Adrenal gland (tissue), 12 donors: ENCODE results near the gene PPP2R3B. TPM values are rescaled to one million over a fixed set of nuclear protein-coding genes. Genes with fewer than 3 reads are reported as not detected.
A peak's percentile ranks its signal among the peaks of the same experiment; 100 is the strongest.

ENCODE experiments used
- DNase-seq, 7 donors: peaks; one replicate each; pipeline ENCODE4 v3.0.0-alpha.2; 2019 to 2020
- H3K27ac ChIP-seq, 5 donors: fragments of 200-600 bp; sonication (generic) in 4 of 5; 1 replicate in 3 of 5; 2 replicates in 2 of 5; pipeline versions ENCODE4 v1.5.1 to v1.8.0; 2016 to 2020; ENCODE audit warnings: mild to moderate bottlenecking in 1 of 5
- H3K27me3 ChIP-seq: fragments of 200-600 bp; 2 replicates; pipeline ENCODE4 v1.8.0; 2021
- H3K36me3 ChIP-seq, 2 donors: fragments of 200-600 bp; replicated peaks in 1 of 2; 1 replicate in 1 of 2; 2 replicates in 1 of 2; pipeline versions ENCODE4 v1.5.1 to v1.8.0; 2018 to 2022
- H3K4me1 ChIP-seq, 2 donors: fragments of 200-600 bp; replicated peaks in 1 of 2; 1 replicate in 1 of 2; 2 replicates in 1 of 2; pipeline versions ENCODE4 v1.5.1 to v1.8.0; 2018 to 2021
- H3K4me3 ChIP-seq, 4 donors: fragments of 200-600 bp; sonication (generic) in 3 of 4; one replicate each; pipeline ENCODE4 v1.5.1; 2016 to 2018
- H3K9me3 ChIP-seq, 3 donors: fragments of 200-600 bp; sonication (generic) in 1 of 3; replicated peaks in 1 of 3; 1 replicate in 2 of 3; 2 replicates in 1 of 3; pipeline versions ENCODE4 v1.5.1 to v1.8.0; 2016 to 2021
- CTCF ChIP-seq, 6 experiments: fragments of 450-650 bp in 4 of 6; fragments of 200-600 bp in 2 of 6; sonication (generic) in 1 of 6; IDR thresholded peaks; 1 replicate in 5 of 6; 2 replicates in 1 of 6; pipeline versions ENCODE4 v1.5.1 to v1.8.0; 2016 to 2021; ENCODE audit warnings: antibody characterized with exemption in 6 of 6, mild to moderate bottlenecking in 2 of 6, moderate library complexity in 1 of 6
- POLR2A ChIP-seq, 2 donors: fragments of 450-650 bp; IDR thresholded peaks; one replicate each; pipeline ENCODE4 v1.6.1; 2017; ENCODE audit warnings: antibody characterized with exemption in 2 of 2, mild to moderate bottlenecking in 2 of 2, moderate library complexity in 1 of 2
- WGBS, 4 donors: extraction: QIAGEN DNeasy Blood & Tissue Kit in 2 of 4; methylation state at CpG; one replicate each; pipeline versions ENCODE4 v1.1.5 to v1.1.7; 2013 to 2017; 5-methylcytosine and 5-hydroxymethylcytosine counted together
- intact Hi-C, 2 donors: fragments of 100-400 bp; cut with DNase I; formaldehyde crosslinking; loops; one replicate each; pipeline versions ENCODE4 v1.14.1 to v1.15.0; 2022 to 2023
- polyA plus RNA-seq, 3 donors: library from polyadenylated mRNA; stranded (reverse); fragments of 200-250 nt in 2 of 3; fragments of 350-450 nt in 1 of 3; fragmentation: Illumina TruSeq in 1 of 3; extraction: RNeasy Lipid Tissue Mini Kit (QIAGEN cat#74804) in 1 of 3; gene quantifications; one replicate each; pipeline ENCODE4 v1.2.3, GENCODE V29; 2013 to 2014
- total RNA-seq, 9 donors: library from RNA; depleted of rRNA in 4 of 9; stranded (reverse); fragments of >200 nt in 4 of 9; fragments of 120-200 nt in 1 of 9; fragmentation: NEBNext Ultra II Directional in 1 of 9; extraction: Animal tissue kit (Norgen Biotek cat#: 25700) in 1 of 9; gene quantifications; one replicate each; pipeline versions ENCODE4 v1.1.0 to v1.2.4, GENCODE V29; 2013 to 2023
- donor health status: healthy with polysubstance abuse.
- donor health status: Bipolar disorder and iron deficiency.
- donor health status: DM: yes; HTN: yes; CAD: no.
- donor health status: DM: no; HTN: no; CAD: no.
- donor health status: DM: no; HTN: no; CAD: no.
- donor health status: DM: yes; HTN: yes; CAD: no.

Gene PPP2R3B
- total and polyA plus RNA-seq, 12 donors, result 2.1 to 112 (median 14.2) TPM

DNA sequence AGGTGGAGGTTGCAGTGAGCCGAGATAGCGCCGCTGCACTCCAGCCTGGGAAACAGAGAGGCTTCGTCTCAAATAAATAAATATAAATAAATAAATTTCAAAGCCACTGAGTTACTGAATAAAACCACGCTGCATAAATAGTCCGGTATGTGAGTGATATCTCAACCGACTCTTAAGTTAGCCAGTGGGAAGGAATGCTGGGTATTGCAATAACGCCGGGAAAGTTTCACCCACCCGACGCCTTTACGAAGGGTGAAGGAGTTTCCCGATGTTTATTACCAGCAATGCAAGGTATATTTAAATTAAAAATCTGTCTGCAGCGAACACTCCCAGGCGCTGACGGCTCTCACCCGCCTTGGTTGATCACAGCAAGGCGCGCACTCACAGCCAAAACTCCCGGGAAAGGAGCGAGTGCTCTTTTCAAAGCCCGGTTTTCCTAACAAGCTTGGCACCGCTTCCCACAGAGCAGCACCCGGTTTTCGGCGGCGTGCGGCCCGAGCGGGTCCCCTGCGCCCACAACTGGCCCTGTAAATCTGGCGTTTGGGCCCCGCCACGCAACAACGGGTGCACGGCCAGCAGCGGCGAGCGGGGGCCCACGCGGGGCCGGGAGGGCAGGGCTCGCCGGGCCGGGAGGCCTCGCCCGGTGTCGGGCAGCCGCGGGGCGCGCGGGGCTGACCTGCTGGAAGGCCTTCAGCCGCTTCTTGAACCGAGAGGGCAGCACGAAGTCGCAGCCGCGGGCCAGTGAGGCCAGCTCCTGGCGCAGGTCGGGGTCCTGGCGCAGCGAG is 13.7 kb downstream of the PPP2R3B start:
- H3K27ac ChIP-seq, result no peak overlapping the region
- H3K9me3 ChIP-seq, result no peaks in the 10 kb centered on the region
- 31 to 48% (median 39%) methylated on average over 31 to 63 of the region's 63 CpGs for WGBS, 4 donors
- no peak for TF ChIP-seq POLR2A (IDR thresholded peaks at IDR 0.05)
- no peak for TF ChIP-seq CTCF (IDR thresholded peaks at IDR 0.05)
- intact Hi-C loops, result no loop called here
- no peaks in the 10 kb centered on the region for H3K36me3 ChIP-seq
- peaks cover 0 to 10% of the 10 kb centered on the region in 2 donors for H3K4me1 ChIP-seq
- peaks cover 20% of the 10 kb centered on the region for H3K27me3 ChIP-seq
- peak overlapping the region in 1 of 4 donors; percentile 23 for H3K4me3 ChIP-seq
- DNase-seq, result no peak

- Histone ChIP-seq H3K27me3 (peaks cover 20% of the 10 kb centered on the region), H3K27ac (no peak overlapping the region), H3K4me1 (peaks cover 0 to 10% of the 10 kb centered on the region in 2 donors), H3K4me3 (no peak overlapping the region), H3K36me3 (no peaks in the 10 kb centered on the region), H3K9me3 (no peaks in the 10 kb centered on the region)
- no peak for TF ChIP-seq CTCF (IDR thresholded peaks at IDR 0.05)
- TF ChIP-seq POLR2A (IDR thresholded peaks at IDR 0.05), result no peak
- whole genome bisulfite sequencing, 4 donors, result 81 to 92% (median 84%) methylated on average over 15 of the region's 15 CpGs
- intact Hi-C loops, result no loop called here
- DNase-seq, result no peak
Observed at GRCh38 chrX:371907-372306, 14.8 kb downstream of the PPP2R3B start.

DNA sequence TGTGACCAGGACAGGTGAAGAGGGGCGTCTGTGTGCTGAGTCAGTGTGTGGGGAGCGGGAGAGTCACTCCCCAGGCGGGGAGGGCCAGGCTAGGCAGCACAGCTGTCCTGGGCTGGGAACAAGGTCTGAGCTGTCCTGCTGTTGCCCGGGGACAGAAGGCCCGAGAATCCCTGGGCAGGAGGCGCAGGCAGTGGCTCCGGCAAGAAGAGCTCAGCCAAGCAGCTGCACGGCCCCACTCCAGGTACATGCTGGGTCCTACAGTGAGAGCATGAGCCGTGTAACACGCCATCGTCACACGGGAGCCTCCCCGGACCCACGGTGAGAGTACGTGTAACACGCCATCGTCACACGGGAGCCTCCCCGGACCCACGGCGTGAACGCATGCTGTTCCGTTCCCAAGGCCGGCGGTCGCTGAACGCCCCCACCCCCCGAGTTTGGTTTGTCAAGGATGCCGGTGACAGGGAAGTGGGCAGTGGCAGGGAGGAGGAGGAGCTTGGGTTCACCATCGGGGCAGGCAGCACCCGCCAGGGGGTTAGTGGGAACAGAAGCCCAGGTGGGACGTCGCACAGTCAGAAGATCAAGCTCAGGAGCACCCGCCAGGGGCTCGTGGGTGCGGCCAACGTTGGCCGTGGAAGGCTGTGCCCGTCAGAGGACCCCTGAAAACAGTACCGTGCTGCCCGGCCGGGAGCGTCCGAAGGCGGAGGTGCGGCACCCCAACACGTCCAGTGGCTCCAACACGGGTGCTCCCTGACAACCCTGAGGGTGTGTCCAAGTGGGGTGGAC is 15.6 kb downstream of the PPP2R3B start:
- Histone ChIP-seq H3K27me3 (peaks cover 20% of the 10 kb centered on the region), H3K36me3 (no peaks in the 10 kb centered on the region), H3K4me3 (no peak overlapping the region), H3K9me3 (no peaks in the 10 kb centered on the region), H3K4me1 (peaks cover 0 to 10% of the 10 kb centered on the region in 2 donors), H3K27ac (no peak overlapping the region)
- intact Hi-C loops, result no loop called here
- DNase-seq, result no peak
- 91 to 95% (median 93%) methylated on average over 34 to 48 of the region's 48 CpGs for WGBS, 4 donors
- TF ChIP-seq POLR2A (IDR thresholded peaks at IDR 0.05) (no peak), CTCF (IDR thresholded peaks at IDR 0.05) (no peak)

DNA sequence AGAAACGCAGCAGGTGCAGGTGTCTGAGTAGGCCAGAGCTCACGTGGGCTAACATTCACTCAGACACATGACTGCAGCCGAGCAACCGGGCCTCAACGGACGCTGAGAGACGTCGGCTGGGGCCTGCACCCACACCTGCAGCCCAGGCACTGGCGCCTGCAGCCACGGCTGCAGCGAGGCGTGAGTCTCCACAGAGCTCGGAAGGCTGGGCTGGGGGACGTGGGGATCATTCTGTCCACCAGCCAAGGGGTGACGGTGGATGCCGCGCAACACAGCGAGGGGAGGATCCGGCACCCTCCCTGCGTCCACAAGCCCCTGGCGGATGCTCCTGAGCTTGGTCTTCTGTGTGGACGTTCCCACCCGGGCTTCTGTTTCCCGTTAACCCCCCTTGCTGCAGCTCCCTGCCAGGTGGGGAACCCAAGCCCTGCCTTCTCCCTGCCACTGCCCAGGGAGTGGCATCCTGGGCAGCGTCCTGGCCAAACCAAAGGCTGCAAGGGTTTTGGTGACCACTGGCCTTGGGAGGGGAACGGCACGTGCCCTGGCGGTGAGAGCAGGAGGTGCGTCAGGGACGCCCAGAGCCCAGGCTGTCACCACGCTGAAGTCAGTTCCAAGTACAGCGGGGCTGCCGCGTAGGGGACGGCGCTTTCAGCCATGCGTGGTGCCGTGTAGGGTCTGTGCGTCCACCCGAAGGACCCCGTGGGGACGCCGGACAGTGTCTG is 16.3 kb downstream of the PPP2R3B start:
- no peak overlapping the region for H3K4me3 ChIP-seq
- peaks cover 20% of the 10 kb centered on the region for H3K27me3 ChIP-seq
- H3K9me3 ChIP-seq, result no peaks in the 10 kb centered on the region
- H3K36me3 ChIP-seq, result no peaks in the 10 kb centered on the region
- no peak overlapping the region for H3K27ac ChIP-seq
- 90 to 96% (median 93%) methylated on average over 15 to 43 of the region's 43 CpGs for WGBS, 4 donors
- intact Hi-C loops, result no loop called here
- peaks cover 0 to 10% of the 10 kb centered on the region in 2 donors for H3K4me1 ChIP-seq
- no peak for DNase-seq
- no peak for TF ChIP-seq POLR2A (IDR thresholded peaks at IDR 0.05)
